Stimulated activated CD4-positive, alpha-beta T cell treated with anti-CD3 and anti-CD28 coated beads, Interleukin-15, amount 100 ng/mL, for 24 hours (primary cell): Measurements from ENCODE around the gene TMEM132D.

Experiments used
- DNase-seq: peaks from one replicate; pipeline ENCODE4 v3.0.0-alpha.2; 2020

TMEM132D gene

GRCh38 chr12:129025055-129025454 lies 878.8 kb downstream of the TMEM132D start:
- no peak for DNase-seq
